GM12873 (cell line): ENCODE data around the gene ABLIM2.

Source experiments
- TF ChIP-seq, protein P1 (sequence below): IDR thresholded peaks from 2 replicates; pipeline ENCODE4 v1.5.1; 2012; ENCODE audit warnings: low read depth, mild to moderate bottlenecking, moderate library complexity, low read length, control low read depth; ENCODE audit not compliant: insufficient read depth; ENCODE audit errors: missing control alignments

Gene ABLIM2

DNA sequence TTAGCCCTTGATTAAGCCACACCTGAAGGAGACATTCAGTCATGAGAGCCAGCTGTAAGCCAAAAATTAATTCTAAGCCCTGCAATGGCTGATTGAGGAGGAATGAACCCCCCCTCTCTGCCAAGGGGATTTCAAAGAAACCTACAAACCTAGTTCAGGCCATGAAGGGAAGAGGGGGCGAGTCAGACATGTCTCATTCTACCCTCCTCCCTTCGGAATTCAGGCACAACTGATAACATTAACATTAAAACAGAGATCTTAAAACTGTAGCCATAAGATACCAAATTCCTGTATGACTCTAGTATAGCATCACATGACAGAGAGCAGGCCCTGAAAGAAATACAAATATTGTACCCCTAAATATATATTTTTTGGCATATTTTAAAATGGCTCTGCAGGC, 178.6 kb downstream of the ABLIM2 start:
- TF ChIP-seq, protein P1, sequence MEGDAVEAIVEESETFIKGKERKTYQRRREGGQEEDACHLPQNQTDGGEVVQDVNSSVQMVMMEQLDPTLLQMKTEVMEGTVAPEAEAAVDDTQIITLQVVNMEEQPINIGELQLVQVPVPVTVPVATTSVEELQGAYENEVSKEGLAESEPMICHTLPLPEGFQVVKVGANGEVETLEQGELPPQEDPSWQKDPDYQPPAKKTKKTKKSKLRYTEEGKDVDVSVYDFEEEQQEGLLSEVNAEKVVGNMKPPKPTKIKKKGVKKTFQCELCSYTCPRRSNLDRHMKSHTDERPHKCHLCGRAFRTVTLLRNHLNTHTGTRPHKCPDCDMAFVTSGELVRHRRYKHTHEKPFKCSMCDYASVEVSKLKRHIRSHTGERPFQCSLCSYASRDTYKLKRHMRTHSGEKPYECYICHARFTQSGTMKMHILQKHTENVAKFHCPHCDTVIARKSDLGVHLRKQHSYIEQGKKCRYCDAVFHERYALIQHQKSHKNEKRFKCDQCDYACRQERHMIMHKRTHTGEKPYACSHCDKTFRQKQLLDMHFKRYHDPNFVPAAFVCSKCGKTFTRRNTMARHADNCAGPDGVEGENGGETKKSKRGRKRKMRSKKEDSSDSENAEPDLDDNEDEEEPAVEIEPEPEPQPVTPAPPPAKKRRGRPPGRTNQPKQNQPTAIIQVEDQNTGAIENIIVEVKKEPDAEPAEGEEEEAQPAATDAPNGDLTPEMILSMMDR = no peak

DNA sequence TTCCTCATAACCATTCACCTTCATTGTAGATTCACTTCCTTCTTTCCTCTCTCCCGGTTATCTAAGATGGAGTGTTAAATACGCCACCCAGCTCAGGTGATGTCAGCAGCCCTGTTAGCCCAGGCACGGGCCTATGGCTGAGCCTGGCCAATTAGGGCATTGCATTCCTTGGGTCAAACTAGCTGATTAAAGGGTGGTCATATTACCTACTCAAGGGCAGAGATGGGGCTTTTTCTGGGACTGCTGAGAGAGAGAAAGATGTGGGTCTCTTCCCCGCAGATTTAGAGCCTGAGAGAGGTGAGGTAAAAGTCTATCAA, 179.0 kb downstream of the ABLIM2 start:
- TF ChIP-seq, protein P1 = no peak

DNA sequence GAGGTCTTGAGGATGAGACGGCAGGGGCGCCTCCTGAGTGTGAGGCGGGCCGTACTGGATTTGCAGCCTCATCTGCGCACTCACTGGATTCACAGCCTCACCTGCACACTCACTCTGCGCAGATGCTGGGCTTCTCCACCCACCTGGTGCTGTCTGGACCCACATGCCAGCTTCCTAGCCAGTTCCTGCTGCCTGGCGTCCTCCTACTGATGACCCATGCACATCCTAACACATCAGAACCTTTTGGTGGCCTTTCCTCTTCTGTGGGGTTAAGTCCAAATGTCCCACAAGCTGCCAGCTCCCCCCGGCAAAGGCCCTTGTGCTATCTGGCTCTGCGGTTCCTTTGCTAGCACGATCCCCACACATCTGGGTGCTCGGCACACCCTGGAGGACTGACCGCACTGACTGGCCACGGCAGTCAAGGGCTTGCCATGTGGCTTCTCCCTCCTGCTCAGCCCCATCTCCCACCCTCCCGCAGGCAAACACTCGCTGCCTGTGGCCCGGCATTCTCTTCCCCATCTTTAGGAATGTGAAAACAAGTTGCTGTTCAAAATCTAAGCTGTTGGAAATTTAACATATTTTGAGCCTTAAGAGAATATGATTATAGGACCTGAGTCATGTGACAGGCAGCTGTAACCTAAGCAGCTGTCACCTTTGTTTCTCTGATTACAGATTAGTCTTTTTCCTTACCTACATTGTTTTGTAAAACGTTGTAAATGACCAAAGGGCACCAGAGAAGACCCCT, 179.5 kb downstream of the ABLIM2 start:
- TF ChIP-seq, protein P1 = no peak

DNA sequence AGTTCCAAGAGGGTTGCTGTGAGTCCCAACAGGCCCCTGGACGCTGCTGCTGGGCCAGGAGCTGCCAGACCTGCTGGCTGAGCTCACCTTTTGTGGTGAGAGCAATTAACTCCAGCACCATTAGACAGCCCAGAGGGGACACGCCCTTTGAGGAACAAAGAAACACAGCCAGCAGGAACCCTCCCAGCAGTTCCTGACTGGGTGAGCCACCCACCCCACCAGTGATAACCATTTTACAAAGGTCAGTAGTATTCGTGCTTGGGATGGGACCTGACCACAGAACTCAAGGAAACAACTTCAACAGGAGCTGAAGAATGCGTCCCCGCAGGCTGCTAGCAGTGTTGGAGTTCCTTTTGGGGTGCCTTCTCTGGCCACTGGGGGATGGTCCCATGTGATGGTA, 180.1 kb downstream of the ABLIM2 start:
- TF ChIP-seq, protein P1 = no peak

DNA sequence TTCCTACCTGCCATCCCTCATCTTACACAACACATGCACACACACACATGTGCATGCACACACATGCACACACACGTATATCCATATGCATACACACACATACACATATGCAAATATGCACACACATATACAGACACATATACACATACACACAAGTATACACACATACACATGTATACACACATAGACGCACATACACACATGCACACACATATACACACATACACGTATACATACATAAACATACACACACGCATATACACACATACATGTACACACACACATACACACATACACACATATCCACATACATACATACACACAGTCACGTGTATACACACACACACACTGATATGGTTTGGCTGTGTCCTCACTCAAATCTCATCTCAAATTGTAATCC, 182.0 kb downstream of the ABLIM2 start:
- TF ChIP-seq, protein P1 = no peak

DNA sequence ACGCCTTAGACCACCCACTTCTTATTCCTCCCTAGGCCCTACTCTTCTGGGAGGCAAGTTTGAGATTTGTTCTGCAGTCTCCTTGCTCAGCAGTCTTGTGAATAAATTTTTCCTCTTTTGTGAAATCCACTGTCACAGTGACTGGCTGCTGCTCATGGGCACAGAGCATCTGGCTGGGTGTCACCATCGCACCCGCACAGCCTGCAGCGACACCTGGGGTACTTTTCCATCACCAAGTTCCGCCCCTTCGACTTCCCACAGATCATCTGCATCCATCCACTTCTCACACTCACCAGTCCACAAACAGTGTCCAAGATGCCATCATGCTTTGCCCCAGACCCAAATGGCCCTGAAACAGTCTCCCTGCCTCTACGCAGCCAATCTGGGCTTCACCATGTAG, 182.6 kb downstream of the ABLIM2 start:
- TF ChIP-seq, protein P1 = no peak

DNA sequence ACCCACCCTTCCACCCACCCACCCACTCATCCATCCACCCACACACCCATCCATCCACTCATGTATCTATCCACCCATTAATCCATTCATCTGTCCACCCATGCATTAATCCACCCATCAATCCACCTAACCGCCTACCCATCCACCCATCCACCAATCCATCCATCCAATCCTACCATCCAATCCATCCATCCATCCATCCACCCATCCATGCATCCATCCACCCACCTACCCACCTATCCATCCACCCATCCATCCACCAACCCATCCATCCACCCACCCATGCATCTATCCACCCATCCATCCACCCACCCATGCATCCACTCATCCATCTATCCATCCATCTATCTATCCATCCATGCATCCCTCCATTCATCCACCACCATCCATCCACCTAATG, 184.2 kb downstream of the ABLIM2 start:
- TF ChIP-seq, protein P1 = no peak
